Left lung (tissue), 10 donors: ENCODE measurements around the gene CBR3. TPM values are rescaled to one million over a fixed set of nuclear protein-coding genes. Genes with fewer than 3 reads are reported as not detected.
"Not testable (repeated sequence)": the region's sequence is repeated elsewhere in the genome, so short reads cannot be mapped to it uniquely, and the experiment has no call there.

Experiments used
- ATAC-seq: fragments of 200-7000 bp; cut with Tn5 transposase; one replicate; pipeline ENCODE4 v1.9.1; 2020; ENCODE audit warnings: moderate library complexity
- DNase-seq, 4 donors: peaks; one replicate each; pipeline ENCODE4 v3.0.0-alpha.2; 2013 to 2020
- H3K27ac ChIP-seq, 2 donors: fragments of 200-600 bp; sonication (generic) in 1 of 2; one replicate each; pipeline versions ENCODE4 v1.5.0 to v1.8.0; 2020 to 2021
- H3K27me3 ChIP-seq, 2 donors: fragments of 200-600 bp; sonication (generic) in 1 of 2; one replicate each; pipeline versions ENCODE4 v1.5.0 to v1.8.0; 2020 to 2021
- H3K36me3 ChIP-seq, 2 donors: fragments of 200-600 bp; sonication (generic) in 1 of 2; one replicate each; pipeline versions ENCODE4 v1.5.0 to v1.8.0; 2020 to 2021
- H3K4me1 ChIP-seq, 2 donors: fragments of 200-600 bp; one replicate each; pipeline ENCODE4 v1.8.0; 2021
- H3K4me3 ChIP-seq, 2 donors: fragments of 200-600 bp; sonication (generic) in 1 of 2; one replicate each; pipeline versions ENCODE4 v1.5.0 to v1.8.0; 2020 to 2021; ENCODE audit warnings: mild to moderate bottlenecking in 1 of 2
- H3K9me3 ChIP-seq, 2 donors: fragments of 200-600 bp; sonication (generic) in 1 of 2; one replicate each; pipeline versions ENCODE4 v1.5.0 to v1.8.0; 2020 to 2021
- CTCF ChIP-seq, 2 donors: fragments of 200-600 bp; sonication (generic) in 1 of 2; IDR thresholded peaks; one replicate each; pipeline versions ENCODE4 v1.5.0 to v1.8.0; 2021; ENCODE audit warnings: antibody characterized with exemption in 2 of 2
- intact Hi-C, 2 donors: fragments of 100-400 bp; cut with DNase I; formaldehyde crosslinking; loops; one replicate each; pipeline versions ENCODE4 v1.11.2 to v1.14.2; 2022
- polyA plus RNA-seq, 6 donors: library from polyadenylated mRNA; unstranded; fragments of 120-200 nt; gene quantifications; one replicate each; pipeline ENCODE4 v1.2.1, GENCODE V29; 2013; ENCODE audit not compliant: insufficient read length in 6 of 6
- total RNA-seq, 2 donors: library from RNA; stranded (reverse); fragmentation: NEBNext Ultra II Directional; extraction: Animal tissue kit (Norgen Biotek cat#: 25700); gene quantifications; one replicate each; pipeline ENCODE4 v1.2.1, GENCODE V29; 2021
- donor health status: DM: no; HTN: yes; CAD: no.
- donor health status: DM: no; HTN: no; CAD: no.

The CBR3 gene
- total and polyA plus RNA-seq, 8 donors = 1.3 to 4.7 (median 2.3) TPM

GRCh38 chr21:36093512-36093911, 41.4 kb upstream of the CBR3 start:
- Histone ChIP-seq H3K36me3 (no peaks in the 10 kb centered on the region), H3K4me3 (no peak overlapping the region), H3K4me1 (no peaks in the 10 kb centered on the region), H3K27ac (no peak overlapping the region), H3K27me3 (no peaks in the 10 kb centered on the region), H3K9me3 (peaks cover 0 to 10% of the 10 kb centered on the region in 2 donors)
- DNase-seq (no peak), ATAC-seq (no peak)
- intact Hi-C loops = no loop called here
- no peak for TF ChIP-seq CTCF (IDR thresholded peaks at IDR 0.05)

GRCh38 chr21:36096398-36097290, 38.2 kb upstream of the CBR3 start:
- Histone ChIP-seq H3K4me3 (no peak overlapping the region), H3K4me1 (no peaks in the 10 kb centered on the region), H3K27me3 (no peaks in the 10 kb centered on the region), H3K27ac (no peak overlapping the region), H3K9me3 (peaks cover 0 to 10% of the 10 kb centered on the region in 2 donors), H3K36me3 (no peaks in the 10 kb centered on the region)
- no peak for ATAC-seq
- no peak for TF ChIP-seq CTCF (IDR thresholded peaks at IDR 0.05)
- intact Hi-C loops = no loop called here
- no peak for DNase-seq

GRCh38 chr21:36097427-36098181, 37.3 kb upstream of the CBR3 start:
- ATAC-seq (peak; percentile 37), DNase-seq (no peak)
- Histone ChIP-seq H3K36me3 (no peaks in the 10 kb centered on the region), H3K9me3 (peaks cover 0 to 10% of the 10 kb centered on the region in 2 donors), H3K27me3 (no peaks in the 10 kb centered on the region), H3K27ac (no peak overlapping the region), H3K4me3 (no peak overlapping the region), H3K4me1 (no peaks in the 10 kb centered on the region)
- no peak for TF ChIP-seq CTCF (IDR thresholded peaks at IDR 0.05)
- intact Hi-C loops = no loop called here

GRCh38 chr21:36098182-36098532, 36.7 kb upstream of the CBR3 start:
- H3K36me3 ChIP-seq = no peaks in the 10 kb centered on the region
- no peak for TF ChIP-seq CTCF (IDR thresholded peaks at IDR 0.05)
- H3K27me3 ChIP-seq = no peaks in the 10 kb centered on the region
- no peak overlapping the region for H3K4me3 ChIP-seq
- ATAC-seq (no peak), DNase-seq (no peak)
- intact Hi-C loops = no loop called here
- H3K9me3 ChIP-seq = peaks cover 0 to 10% of the 10 kb centered on the region in 2 donors
- H3K27ac ChIP-seq = no peak overlapping the region
- no peaks in the 10 kb centered on the region for H3K4me1 ChIP-seq

- intact Hi-C loops = no loop called here
- Histone ChIP-seq H3K4me1 (no peaks in the 10 kb centered on the region), H3K9me3 (peaks cover 0 to 1% of the 10 kb centered on the region in 2 donors), H3K27me3 (no peaks in the 10 kb centered on the region), H3K4me3 (no peak overlapping the region), H3K36me3 (no peaks in the 10 kb centered on the region), H3K27ac (no peak overlapping the region)
- TF ChIP-seq CTCF (IDR thresholded peaks at IDR 0.05) = no peak
- no peak for ATAC-seq
- DNase-seq = no peak
Measured at GRCh38 chr21:36099000-36099399, 35.9 kb upstream of the CBR3 start.

- H3K9me3 ChIP-seq, H3K27me3 ChIP-seq, DNase-seq, H3K36me3 ChIP-seq, ATAC-seq, H3K27ac ChIP-seq, H3K4me1 ChIP-seq, intact Hi-C loops, H3K4me3 ChIP-seq: not testable (repeated sequence)
Measured at GRCh38 chr21:36099695-36100211, 35.1 kb upstream of the CBR3 start.
